KMS-11 (cell line): ENCODE data around the gene SH3GLB2.

Experiments used
- H2AFZ ChIP-seq: fragments of 200-600 bp; sonication (generic); 2 replicates; pipeline ENCODE4 v1.6.1; 2016; ENCODE audit warnings: antibody characterized with exemption, mixed run types, low read depth
- H3K27ac ChIP-seq: fragments of 200-600 bp; sonication (generic); 2 replicates; pipeline ENCODE4 v1.6.1; 2016; ENCODE audit warnings: mild to moderate bottlenecking, mixed run types
- H3K27me3 ChIP-seq: fragments of 200-600 bp; sonication (generic); 2 replicates; pipeline ENCODE4 v1.6.1; 2017; ENCODE audit warnings: mild to moderate bottlenecking, low read depth, mixed run types, moderate library complexity; ENCODE audit not compliant: insufficient read depth
- H3K36me3 ChIP-seq: fragments of 200-600 bp; sonication (generic); 2 replicates; pipeline ENCODE4 v1.6.1; 2017; ENCODE audit warnings: mild to moderate bottlenecking, mixed run types; ENCODE audit not compliant: insufficient read depth
- H3K4me1 ChIP-seq: fragments of 200-600 bp; sonication (generic); 2 replicates; pipeline ENCODE4 v1.6.1; 2016; ENCODE audit warnings: mild to moderate bottlenecking, low read depth, mixed run types; ENCODE audit not compliant: poor library complexity, severe bottlenecking
- H3K4me2 ChIP-seq: fragments of 200-600 bp; sonication (generic); 2 replicates; pipeline ENCODE4 v1.7.0; 2016; ENCODE audit warnings: mild to moderate bottlenecking, mixed run types
- H3K4me3 ChIP-seq: fragments of 200-600 bp; sonication (generic); IDR thresholded peaks from 2 replicates; pipeline ENCODE4 v1.6.1; 2017; ENCODE audit warnings: low read depth, low read length, mixed read lengths; ENCODE audit not compliant: insufficient read depth
- H3K79me2 ChIP-seq: fragments of 200-600 bp; sonication (generic); 2 replicates; pipeline ENCODE4 v1.6.1; 2016; ENCODE audit warnings: low read depth, mixed run types; ENCODE audit not compliant: insufficient read depth
- H3K9ac ChIP-seq: fragments of 200-600 bp; sonication (generic); 2 replicates; pipeline ENCODE4 v1.6.1; 2016; ENCODE audit warnings: mild to moderate bottlenecking, mixed run types
- H4K20me1 ChIP-seq: fragments of 200-600 bp; sonication (generic); 2 replicates; pipeline ENCODE4 v1.6.1; 2016; ENCODE audit warnings: mild to moderate bottlenecking, mixed run types; ENCODE audit not compliant: insufficient read depth
- TF ChIP-seq, protein P1 (sequence below): fragments of 200-600 bp; sonication (generic); conservative IDR thresholded peaks from 2 replicates; pipeline ENCODE4 v1.6.1; 2017; ENCODE audit warnings: low read depth, mild to moderate bottlenecking, antibody characterized with exemption, low read length, moderate library complexity, mixed read lengths

Gene SH3GLB2

DNA sequence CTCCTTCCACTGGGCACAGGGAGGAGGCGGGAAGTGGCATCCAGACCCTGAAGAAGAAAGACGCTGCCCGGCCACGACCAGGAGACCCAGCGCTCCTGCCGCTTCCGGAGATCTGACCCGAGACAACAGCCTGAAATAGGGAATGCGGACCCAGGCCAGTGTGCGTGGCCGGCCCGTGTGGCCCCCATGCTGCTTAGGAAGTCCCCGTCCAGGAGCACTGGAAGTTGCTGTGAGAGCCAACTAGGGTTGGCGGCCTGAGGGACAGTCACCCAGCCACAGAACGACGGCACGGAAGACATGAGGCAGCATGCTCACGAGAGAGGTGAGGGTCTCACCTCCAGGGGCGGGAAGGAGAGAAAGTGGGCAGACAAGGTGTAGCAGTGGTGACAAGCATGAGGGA lies 17.0 kb downstream of the SH3GLB2 start:
- H3K79me2 ChIP-seq = no peaks in the 10 kb centered on the region
- peaks cover 11% of the 10 kb centered on the region for H3K4me1 ChIP-seq
- no peak overlapping the region for H3K4me3 ChIP-seq
- no peaks in the 10 kb centered on the region for H3K36me3 ChIP-seq
- H4K20me1 ChIP-seq = no peaks in the 10 kb centered on the region
- H3K27ac ChIP-seq = no peak overlapping the region
- TF ChIP-seq, protein P1, sequence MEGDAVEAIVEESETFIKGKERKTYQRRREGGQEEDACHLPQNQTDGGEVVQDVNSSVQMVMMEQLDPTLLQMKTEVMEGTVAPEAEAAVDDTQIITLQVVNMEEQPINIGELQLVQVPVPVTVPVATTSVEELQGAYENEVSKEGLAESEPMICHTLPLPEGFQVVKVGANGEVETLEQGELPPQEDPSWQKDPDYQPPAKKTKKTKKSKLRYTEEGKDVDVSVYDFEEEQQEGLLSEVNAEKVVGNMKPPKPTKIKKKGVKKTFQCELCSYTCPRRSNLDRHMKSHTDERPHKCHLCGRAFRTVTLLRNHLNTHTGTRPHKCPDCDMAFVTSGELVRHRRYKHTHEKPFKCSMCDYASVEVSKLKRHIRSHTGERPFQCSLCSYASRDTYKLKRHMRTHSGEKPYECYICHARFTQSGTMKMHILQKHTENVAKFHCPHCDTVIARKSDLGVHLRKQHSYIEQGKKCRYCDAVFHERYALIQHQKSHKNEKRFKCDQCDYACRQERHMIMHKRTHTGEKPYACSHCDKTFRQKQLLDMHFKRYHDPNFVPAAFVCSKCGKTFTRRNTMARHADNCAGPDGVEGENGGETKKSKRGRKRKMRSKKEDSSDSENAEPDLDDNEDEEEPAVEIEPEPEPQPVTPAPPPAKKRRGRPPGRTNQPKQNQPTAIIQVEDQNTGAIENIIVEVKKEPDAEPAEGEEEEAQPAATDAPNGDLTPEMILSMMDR = no peak
- H3K4me2 ChIP-seq = no peak overlapping the region
- H3K9ac ChIP-seq = no peak overlapping the region
- H3K27me3 ChIP-seq = no peaks in the 10 kb centered on the region
- no peak overlapping the region for H2AFZ ChIP-seq

DNA sequence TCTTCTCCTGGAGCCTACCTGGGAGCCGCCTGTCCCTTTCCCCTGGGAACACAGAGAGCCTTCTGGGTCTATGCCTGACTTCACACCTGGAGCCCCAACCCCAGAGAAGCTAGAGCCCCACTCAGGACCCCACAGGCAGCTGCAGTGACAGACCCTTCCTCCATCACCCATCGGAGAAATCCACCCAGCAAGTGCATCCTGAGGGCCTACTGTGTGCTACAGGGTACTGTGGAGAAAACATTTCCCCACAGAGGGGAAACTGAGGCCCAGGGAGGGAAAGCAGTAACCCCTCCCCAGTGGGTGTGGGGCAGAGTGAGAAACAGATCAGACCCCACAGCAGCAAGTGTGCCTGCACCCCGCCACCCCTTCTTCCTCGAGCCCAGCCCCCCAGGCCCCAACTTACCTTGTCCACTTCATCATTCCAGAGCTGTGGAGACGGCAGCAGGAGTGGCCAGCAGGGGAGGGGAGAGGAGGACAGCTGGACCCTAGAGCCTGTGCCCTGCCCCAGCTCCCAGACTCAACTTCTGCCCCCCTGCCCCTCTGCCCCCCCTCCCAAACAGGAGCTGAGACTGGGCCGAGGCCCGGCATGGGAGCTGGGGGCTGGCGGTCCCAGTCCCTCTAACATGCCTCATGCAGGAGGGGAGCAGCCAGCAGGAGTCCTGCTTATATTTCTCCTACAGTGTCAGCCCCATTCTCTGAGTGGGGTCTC lies 17.7 kb downstream of the SH3GLB2 start:
- no peaks in the 10 kb centered on the region for H3K36me3 ChIP-seq
- H4K20me1 ChIP-seq = no peaks in the 10 kb centered on the region
- no peak overlapping the region for H3K4me3 ChIP-seq
- no peak overlapping the region for H3K4me2 ChIP-seq
- no peak overlapping the region for H3K9ac ChIP-seq
- H3K27me3 ChIP-seq = no peaks in the 10 kb centered on the region
- no peak overlapping the region for H2AFZ ChIP-seq
- TF ChIP-seq, protein P1 = no peak
- H3K4me1 ChIP-seq = peaks cover 11% of the 10 kb centered on the region
- H3K79me2 ChIP-seq = no peaks in the 10 kb centered on the region
- H3K27ac ChIP-seq = no peak overlapping the region

DNA sequence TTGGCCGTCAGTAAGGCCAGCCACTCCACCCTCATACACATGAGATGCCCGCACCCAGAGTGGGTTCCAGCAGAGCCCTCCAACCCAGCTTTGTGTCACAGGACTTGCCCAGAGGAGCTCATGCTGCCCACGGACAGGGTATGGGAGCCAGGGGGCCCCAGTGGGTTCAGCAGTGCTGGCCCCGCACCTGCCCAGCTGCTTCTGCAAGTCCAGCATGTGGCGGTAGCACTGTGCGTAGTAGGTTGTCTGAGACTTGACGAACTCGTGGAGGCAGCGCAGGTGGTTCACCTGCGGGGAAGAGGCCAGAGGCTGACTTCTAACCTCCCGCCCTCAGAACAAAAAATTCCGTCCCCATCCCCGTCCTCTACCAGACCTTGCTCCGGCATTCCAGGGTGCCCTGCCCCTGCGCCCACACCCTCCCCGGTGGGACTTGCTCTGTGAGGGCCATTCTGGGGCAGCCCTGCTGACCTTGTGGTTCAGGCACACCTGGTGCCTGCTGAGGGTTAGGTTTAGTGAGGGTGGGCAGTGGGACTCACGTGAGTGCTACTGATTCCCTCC lies 18.5 kb downstream of the SH3GLB2 start:
- H3K36me3 ChIP-seq = no peaks in the 10 kb centered on the region
- no peaks in the 10 kb centered on the region for H3K27me3 ChIP-seq

DNA sequence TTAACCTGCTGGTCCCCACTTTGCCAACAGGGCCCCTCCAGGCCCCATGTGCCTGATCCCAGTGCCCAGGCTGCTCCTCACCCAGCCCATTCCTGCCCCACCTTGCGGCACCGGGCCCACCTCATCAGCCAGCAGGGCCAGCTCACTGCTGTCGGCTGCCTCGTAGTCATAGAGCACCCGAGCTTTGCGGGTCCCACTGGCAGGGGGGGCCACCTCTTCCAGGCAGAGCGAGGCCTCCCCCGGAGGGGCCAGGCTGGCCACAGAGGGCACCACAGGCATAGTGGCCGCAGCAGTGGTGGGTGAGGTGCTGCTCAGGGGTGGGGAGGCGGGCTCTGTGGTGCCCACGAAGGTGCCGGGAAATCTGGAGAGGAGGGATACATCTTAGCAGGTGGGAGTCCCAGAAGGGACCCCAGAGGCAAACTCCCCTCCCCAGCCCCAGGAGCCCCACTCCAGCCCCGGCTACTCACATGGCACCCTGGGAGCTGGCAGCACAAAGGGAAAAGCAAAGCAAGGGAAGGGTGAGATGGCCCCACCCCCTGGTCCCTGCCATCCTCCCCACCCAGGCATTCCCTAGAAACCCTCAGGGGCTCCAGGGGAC lies 19.0 kb downstream of the SH3GLB2 start:
- TF ChIP-seq, protein P1 = no peak
- H3K4me3 ChIP-seq = no peak overlapping the region
- no peak overlapping the region for H3K27ac ChIP-seq
- no peak overlapping the region for H2AFZ ChIP-seq
- no peaks in the 10 kb centered on the region for H3K27me3 ChIP-seq
- H3K36me3 ChIP-seq = no peaks in the 10 kb centered on the region
- no peaks in the 10 kb centered on the region for H3K79me2 ChIP-seq
- H3K4me1 ChIP-seq = peaks cover 11% of the 10 kb centered on the region
- no peak overlapping the region for H3K9ac ChIP-seq
- no peaks in the 10 kb centered on the region for H4K20me1 ChIP-seq
- H3K4me2 ChIP-seq = no peak overlapping the region

More for the DNA sequence above, 18.5 kb downstream of the SH3GLB2 start:
- TF ChIP-seq, protein P1 = no peak
- Histone ChIP-seq H4K20me1 (no peaks in the 10 kb centered on the region), H2AFZ (no peak overlapping the region), H3K27ac (no peak overlapping the region), H3K79me2 (no peaks in the 10 kb centered on the region), H3K9ac (no peak overlapping the region), H3K4me1 (peaks cover 11% of the 10 kb centered on the region), H3K4me2 (no peak overlapping the region), H3K4me3 (no peak overlapping the region)
